Dermis blood vessel endothelial cell (primary cell): ENCODE measurements around the gene CCDC88C. TPM values are rescaled to one million over a fixed set of nuclear protein-coding genes. Genes with fewer than 3 reads are reported as not detected.

Source experiments
- DNase-seq: peaks from one replicate; pipeline ENCODE4 v3.0.0; 2010
- total RNA-seq: library from RNA; depleted of rRNA; stranded (reverse); fragments of >200 nt; gene quantifications from 2 replicates; pipeline ENCODE4 v1.2.3, GENCODE V29; 2014

CCDC88C gene
- total RNA-seq, 1 donor from 2014 or later: 50.0 TPM

DNA sequence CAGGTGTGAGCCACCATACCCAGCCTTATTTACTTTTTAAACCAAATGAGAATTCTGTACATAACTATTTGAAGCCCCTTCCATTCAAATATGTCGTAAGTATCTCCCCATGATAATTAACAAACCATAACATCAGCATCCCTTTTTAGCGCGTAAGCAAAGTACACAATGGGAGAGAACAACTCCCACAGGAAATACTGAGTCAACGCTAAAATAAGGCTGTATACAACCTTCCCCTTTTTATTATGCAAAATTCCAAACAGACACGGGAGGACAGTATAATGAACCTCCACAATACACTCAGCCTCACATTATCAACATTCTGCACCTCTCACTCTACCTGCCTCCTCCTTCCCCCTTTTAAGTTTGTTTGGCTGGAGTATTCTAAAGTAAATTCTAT lies 73.5 kb downstream of the CCDC88C start:
- DNase-seq: no peak

GRCh38 chr14:91343051-91343450 lies 74.6 kb downstream of the CCDC88C start:
- no peak for DNase-seq

GRCh38 chr14:91342206-91342760 lies 75.3 kb downstream of the CCDC88C start:
- DNase-seq: no peak

GRCh38 chr14:91341751-91342154 lies 75.9 kb downstream of the CCDC88C start:
- no peak for DNase-seq

- no peak for DNase-seq
These were observed 76.3 kb downstream of the CCDC88C start for GRCh38 chr14:91341334-91341733.

DNA sequence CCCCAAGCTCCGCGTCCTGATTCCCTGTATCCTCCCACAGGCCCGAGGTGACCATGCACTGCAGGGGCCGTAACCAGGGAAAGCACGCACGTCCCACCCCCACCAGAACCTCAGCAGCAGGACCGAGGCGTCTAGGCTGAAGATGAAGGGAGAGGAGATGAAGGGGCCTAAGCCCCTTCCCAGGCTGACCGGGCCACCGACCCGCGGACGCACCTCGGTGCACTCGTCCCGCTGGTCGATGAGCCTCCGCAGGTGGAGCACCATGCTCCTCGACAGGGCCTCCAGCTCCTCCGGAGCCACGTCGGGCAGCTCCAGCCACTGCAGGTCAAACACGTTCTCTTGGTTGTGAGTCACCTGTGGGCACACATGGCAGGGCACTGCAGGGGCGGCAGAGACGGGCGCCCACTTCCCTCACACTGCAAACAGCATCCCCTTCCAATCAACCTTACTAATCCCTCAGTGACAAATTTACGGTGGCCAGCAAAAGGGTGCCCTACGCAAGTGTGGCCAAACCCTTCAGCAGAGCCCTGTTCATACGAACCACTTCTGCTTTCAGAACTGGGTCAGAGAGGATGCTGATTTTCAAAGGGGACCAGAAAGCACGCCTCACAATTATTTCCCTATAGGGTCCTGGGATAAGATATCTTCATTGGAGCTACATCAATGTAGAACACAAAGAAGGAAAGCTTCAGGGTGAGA lies 77.8 kb downstream of the CCDC88C start:
- DNase-seq: no peak

DNA sequence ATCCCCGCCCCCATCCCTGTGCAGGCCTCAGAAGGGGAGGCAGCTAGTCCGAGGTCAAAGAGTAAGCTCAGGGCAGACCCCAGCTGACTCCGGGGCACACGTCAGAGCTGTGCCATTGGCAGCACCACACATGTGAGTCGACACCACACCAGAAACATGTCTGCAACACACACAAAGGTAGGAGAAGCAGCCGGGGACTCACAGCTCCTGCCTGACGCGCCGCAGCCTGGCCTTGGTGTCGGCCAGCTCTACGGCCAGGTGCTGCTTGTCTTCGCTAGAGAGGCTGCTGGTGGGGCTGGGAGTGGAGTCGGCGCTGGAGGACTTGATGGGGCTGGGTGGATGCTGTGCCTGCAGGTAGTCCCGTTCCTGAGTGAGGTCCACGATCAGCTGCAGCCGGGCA lies 78.5 kb downstream of the CCDC88C start:
- DNase-seq: no peak

GRCh38 chr14:91338379-91338778 lies 79.2 kb downstream of the CCDC88C start:
- DNase-seq: no peak

GRCh38 chr14:91337699-91338335 lies 79.8 kb downstream of the CCDC88C start:
- DNase-seq: no peak

DNA sequence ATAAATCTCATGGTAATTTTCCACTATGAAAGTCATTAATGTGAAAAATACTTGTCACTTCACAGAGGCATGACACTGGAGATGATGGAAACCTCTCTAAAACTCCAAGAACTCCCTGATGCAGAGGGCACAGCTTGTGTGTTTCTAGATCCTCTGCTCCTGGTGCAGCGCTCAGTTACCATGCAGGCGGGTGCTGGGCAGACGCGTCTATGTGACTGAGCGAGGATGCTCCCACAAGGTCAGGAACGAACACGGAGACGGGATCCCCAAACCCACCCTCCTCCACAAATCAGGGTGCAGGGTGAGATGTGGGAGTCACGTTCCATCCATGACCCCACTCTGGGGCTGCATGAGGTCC lies 81.5 kb downstream of the CCDC88C start:
- no peak for DNase-seq

DNA sequence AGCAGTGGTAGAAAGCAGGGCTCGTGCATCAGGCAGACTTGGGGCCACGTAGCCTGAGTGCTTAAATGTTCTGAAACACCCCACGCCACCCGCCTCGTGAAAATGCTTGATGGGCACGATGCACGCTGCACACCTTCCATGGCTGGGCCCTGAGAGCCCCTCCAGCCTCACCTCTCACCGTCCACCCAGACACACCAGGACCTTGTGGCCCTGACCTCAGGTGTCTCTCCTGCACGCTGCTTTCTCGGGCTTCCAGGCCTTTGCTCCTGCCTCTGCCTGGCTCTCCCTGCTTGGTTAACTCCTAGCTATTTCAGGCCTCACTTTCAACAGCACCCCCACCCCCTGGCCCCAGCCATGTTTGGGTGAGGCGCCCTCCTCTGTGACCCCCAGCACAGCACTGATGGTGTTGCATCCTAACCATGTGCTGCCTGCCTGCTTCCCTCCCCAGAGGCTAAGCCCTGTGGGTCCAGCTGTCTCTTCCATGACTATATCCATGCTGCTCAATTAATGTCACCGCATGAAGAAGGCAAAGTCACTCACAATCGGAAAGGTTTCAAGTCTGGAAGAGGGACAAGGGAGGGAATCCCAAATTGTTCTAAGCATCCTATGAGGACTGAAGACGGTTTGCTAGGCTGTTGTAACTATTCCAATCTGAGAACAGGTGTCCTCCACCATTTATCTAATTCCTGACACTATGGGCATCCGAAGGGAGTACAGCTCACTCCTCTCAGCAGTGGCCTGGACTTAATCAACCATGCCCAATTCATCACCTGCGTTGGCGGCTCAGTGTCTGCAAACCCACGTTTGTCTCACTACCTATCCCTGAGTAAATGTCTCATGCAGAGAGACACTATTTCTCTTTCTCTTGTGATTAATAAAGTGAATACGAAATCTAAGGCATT lies 82.2 kb downstream of the CCDC88C start:
- no peak for DNase-seq

- DNase-seq: no peak
These were observed 84.0 kb downstream of the CCDC88C start for GRCh38 chr14:91333650-91334039.

GRCh38 chr14:91332986-91333649 lies 84.5 kb downstream of the CCDC88C start:
- no peak for DNase-seq

DNA sequence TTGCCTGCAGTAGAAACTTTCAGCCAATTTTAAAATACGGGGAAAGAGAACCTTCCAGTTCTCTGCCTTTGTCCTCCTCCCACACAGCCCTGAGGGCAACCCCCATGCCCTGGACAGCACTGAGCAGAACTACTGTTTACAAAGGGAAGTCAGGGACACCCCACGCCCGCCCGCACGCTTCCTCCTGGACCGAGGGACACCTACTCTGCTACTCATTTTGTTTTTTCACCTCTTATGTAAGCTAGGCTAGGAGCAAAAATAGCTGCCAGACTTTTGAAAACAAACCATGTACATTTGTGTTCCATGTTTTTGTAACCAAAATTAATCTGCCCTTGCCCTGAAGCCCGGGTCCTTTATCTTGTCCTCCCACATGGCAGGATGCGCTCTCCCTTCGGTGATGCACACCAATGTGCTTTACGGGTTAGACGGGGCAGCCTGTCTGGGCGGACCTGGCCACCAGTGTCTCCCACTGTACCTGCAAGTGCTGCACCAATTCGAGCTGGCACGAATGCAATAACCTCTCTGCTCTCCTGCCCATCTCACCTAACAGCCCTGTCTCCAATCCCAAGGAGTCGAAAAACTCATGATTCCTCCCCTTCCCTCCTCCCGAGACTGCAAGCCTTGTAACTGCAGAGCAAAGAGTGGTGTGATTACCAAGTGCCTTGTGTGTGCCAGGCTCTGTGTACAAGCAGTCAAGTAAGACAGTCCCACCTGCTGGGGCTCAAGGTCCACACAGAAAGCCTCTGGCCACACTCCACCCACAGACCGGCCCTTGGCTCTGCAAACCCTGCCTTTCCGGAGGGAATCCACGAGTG lies 85.2 kb downstream of the CCDC88C start:
- DNase-seq: peak; percentile 47

DNA sequence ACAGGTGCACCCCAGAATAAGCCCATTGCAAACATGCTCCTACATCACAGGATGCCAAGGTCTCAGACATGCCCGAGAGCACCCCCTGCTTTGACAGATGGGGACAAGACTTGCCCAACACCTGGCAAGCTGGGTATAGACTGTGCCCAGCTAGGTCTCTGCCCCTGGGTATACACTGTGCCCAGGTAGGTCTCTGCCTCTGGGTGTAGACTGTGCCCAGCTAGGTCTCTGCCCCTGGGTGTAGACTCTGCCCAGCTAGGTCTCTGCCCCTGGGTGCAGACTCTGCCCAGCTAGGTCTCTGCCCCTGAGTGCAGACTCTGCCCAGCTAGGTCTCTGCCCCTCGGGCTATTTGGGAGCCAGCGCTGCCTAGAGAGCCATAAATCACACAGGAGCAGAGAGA lies 85.9 kb downstream of the CCDC88C start:
- no peak for DNase-seq

- DNase-seq: no peak
These were observed 86.8 kb downstream of the CCDC88C start for GRCh38 chr14:91330856-91331255.

- DNase-seq: no peak
These were observed 87.4 kb downstream of the CCDC88C start for GRCh38 chr14:91330096-91330696.

- DNase-seq: no peak
These were observed 88.1 kb downstream of the CCDC88C start for GRCh38 chr14:91329486-91330014.

DNA sequence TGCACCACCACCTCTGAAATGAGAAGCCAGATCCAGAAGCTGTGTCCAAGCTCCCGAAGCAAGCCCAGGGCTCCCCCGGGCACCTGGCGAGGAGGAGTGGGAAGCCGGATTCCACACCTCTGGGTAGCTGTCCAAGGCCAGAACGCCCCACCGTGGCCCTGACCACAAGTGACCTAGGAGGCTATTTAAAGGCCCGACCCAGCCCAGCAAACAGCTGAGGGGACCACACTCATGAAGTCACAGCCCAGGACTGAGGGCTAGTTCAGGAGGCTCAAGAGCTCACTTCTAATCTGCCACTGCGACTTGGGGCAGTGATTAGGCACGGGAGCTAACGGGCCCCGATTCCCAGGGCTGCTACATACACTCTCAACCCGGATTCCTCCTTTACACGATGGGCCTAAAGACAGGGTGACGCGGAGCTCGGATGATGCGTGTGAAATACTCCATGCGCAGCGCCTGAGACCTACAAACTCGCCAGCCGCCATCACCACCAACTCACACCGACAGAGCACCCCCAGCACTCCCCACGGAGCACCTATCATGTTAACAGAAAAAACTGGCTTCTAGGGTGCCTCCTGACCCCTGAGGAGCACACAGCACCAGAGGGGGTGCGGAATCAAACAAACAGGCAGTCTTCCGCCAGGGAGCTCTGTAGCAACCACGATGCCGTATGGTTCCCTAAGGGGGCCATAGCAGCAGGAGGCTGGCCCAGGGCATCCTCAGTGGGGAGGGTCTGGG lies 89.1 kb downstream of the CCDC88C start:
- DNase-seq: no peak

DNA sequence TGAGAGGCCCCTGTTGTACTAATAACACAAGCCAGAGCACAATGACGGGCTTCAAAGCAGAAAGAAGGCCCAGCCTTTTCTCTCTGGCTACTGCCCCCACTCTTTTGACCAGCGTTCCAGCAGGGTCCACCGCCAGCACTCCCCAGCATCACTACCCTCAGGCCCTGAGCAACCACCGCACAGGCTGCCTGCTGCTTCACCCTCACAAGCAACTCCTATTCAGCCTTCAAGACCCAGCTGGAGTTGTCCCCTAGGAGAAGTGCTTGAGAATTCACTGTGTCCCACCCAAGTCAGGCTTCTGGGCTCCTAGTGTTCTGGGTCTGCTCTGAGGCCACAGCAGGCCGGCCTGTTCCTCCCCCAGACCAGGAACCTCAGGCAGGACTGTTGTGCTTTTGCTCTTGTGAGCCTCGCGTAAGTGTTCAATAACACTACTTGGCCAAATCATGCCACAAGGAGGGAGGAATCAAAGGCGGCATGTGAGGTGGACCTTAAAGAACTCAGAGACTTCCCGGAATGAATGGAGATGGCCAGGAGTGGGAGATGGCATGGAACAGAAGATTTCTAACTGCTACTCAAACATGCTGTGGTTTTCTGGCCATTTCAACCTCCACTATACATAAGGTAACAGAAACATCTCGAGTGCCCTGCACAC lies 89.8 kb downstream of the CCDC88C start:
- no peak for DNase-seq
